OCI-LY7 (cell line): ENCODE data around the gene GOT2.

Source experiments
- EZH2phosphoT487 ChIP-seq: fragments of 200-600 bp; sonication (generic); IDR thresholded peaks from 2 replicates; pipeline ENCODE4 v1.6.1; 2018; ENCODE audit warnings: low read depth, borderline replicate concordance, mild to moderate bottlenecking, mixed run types, antibody characterized with exemption, low read length, moderate library complexity, mixed read lengths
- TF ChIP-seq, protein P1 (sequence below): fragments of 200-600 bp; sonication (generic); conservative IDR thresholded peaks from 2 replicates; pipeline ENCODE4 v1.5.1; 2014; ENCODE audit warnings: mild to moderate bottlenecking, antibody characterized with exemption, low read length, moderate library complexity, mixed read lengths

DNA sequence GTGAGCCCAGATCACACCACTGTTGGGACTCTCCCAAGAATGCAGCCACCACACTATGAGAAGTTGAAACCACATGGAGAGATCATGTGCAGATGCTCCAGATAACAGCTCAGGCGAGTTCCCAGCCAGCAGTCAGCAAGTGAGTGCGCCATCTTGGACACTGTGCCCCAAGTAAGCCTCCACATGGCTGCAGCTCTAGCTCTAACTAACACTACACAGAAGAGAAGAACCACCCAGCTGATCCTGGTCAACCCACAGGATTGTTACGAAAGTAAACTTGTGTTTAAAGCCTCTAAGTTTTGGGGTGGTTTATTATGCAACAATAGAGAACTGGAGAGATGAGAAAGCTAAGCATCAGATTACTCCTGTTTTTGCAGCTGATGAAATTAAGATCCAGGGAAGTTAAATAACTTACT, 75.3 kb downstream of the GOT2 start:
- TF ChIP-seq, protein P1, sequence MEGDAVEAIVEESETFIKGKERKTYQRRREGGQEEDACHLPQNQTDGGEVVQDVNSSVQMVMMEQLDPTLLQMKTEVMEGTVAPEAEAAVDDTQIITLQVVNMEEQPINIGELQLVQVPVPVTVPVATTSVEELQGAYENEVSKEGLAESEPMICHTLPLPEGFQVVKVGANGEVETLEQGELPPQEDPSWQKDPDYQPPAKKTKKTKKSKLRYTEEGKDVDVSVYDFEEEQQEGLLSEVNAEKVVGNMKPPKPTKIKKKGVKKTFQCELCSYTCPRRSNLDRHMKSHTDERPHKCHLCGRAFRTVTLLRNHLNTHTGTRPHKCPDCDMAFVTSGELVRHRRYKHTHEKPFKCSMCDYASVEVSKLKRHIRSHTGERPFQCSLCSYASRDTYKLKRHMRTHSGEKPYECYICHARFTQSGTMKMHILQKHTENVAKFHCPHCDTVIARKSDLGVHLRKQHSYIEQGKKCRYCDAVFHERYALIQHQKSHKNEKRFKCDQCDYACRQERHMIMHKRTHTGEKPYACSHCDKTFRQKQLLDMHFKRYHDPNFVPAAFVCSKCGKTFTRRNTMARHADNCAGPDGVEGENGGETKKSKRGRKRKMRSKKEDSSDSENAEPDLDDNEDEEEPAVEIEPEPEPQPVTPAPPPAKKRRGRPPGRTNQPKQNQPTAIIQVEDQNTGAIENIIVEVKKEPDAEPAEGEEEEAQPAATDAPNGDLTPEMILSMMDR = no peak
- no peak for TF ChIP-seq EZH2phosphoT487
